Fibroblast of lung (primary cell): ENCODE measurements around the gene KIRREL3. TPM values are rescaled to one million over a fixed set of nuclear protein-coding genes. Genes with fewer than 3 reads are reported as not detected.

Source experiments
- DNase-seq, 2 donors: peaks; one replicate each; pipeline versions ENCODE4 v3.0.0 to v3.0.0-alpha.2; 2010; ENCODE audit warnings: low read depth in 2 of 2
- H2AFZ ChIP-seq: 2 replicates; pipeline ENCODE4 v1.5.1; 2012; ENCODE audit warnings: low read length, control low read depth, inconsistent platforms
- H3K27ac ChIP-seq: 2 replicates; pipeline ENCODE4 v1.5.1; 2011; ENCODE audit warnings: low read length, control low read depth; ENCODE audit not compliant: insufficient read depth
- H3K27me3 ChIP-seq: 2 replicates; pipeline ENCODE4 v1.5.1; 2011; ENCODE audit warnings: mild to moderate bottlenecking, low read length; ENCODE audit not compliant: control insufficient read depth, insufficient read depth
- H3K36me3 ChIP-seq: 2 replicates; pipeline ENCODE4 v1.5.1; 2011; ENCODE audit warnings: low read length; ENCODE audit not compliant: control insufficient read depth, insufficient read depth
- H3K4me1 ChIP-seq: 2 replicates; pipeline ENCODE4 v1.5.1; 2011; ENCODE audit warnings: low read length; ENCODE audit not compliant: control insufficient read depth, insufficient read depth; ENCODE audit errors: extremely low read depth
- H3K4me2 ChIP-seq: 2 replicates; pipeline ENCODE4 v1.5.1; 2011; ENCODE audit warnings: low read length, control low read depth; ENCODE audit not compliant: insufficient read depth; ENCODE audit errors: extremely low read depth
- H3K4me3 ChIP-seq, 4 experiments: fragments of 200-600 bp in 1 of 4; sonication (generic) in 1 of 4; replicated peaks in 1 of 4; 2 replicates each; pipeline ENCODE4 v1.5.1; 2011 to 2016; ENCODE audit warnings: low read length in 4 of 4, low read depth in 3 of 4, mild to moderate bottlenecking in 3 of 4, control low read depth in 2 of 4, inconsistent platforms in 1 of 4, mixed read lengths in 1 of 4; ENCODE audit not compliant: insufficient read depth in 1 of 4; ENCODE audit errors: control extremely low read depth in 1 of 4
- H3K79me2 ChIP-seq: 2 replicates; pipeline ENCODE4 v1.5.1; 2012; ENCODE audit warnings: mild to moderate bottlenecking, low read length, inconsistent platforms; ENCODE audit not compliant: control insufficient read depth, insufficient read depth
- H3K9ac ChIP-seq: 2 replicates; pipeline ENCODE4 v1.5.1; 2011; ENCODE audit warnings: mild to moderate bottlenecking, low read length, control low read depth; ENCODE audit not compliant: insufficient read depth
- H3K9me3 ChIP-seq: 2 replicates; pipeline ENCODE4 v1.5.1; 2012; ENCODE audit warnings: low read depth, low read length; ENCODE audit not compliant: control insufficient read depth, insufficient read depth
- H4K20me1 ChIP-seq: 2 replicates; pipeline ENCODE4 v1.5.1; 2011; ENCODE audit warnings: low read length; ENCODE audit not compliant: control insufficient read depth, insufficient read depth; ENCODE audit errors: extremely low read depth
- CTCF ChIP-seq, 2 donors: IDR thresholded peaks in 1 of 2; conservative IDR thresholded peaks in 1 of 2; 1 replicate in 1 of 2; 2 replicates in 1 of 2; pipeline ENCODE4 v1.5.1; 2011 to 2012; ENCODE audit warnings: low read length in 2 of 2, control low read depth in 1 of 2, inconsistent platforms in 1 of 2, low read depth in 1 of 2, mild to moderate bottlenecking in 1 of 2
- EZH2 ChIP-seq: IDR thresholded peaks from 2 replicates; pipeline ENCODE4 v1.5.1; 2012; ENCODE audit warnings: low read length, control low read depth, mild to moderate bottlenecking; ENCODE audit errors: missing control alignments
- polyA plus RNA-seq, 2 donors: library from polyadenylated mRNA; depleted of rRNA in 1 of 2; stranded (reverse) in 1 of 2; unstranded in 1 of 2; fragments of >200 nt; gene quantifications; 2 replicates each; pipeline ENCODE4 v1.2.1, GENCODE V29; 2011 to 2012; ENCODE audit warnings: missing spikeins in 1 of 2
- total RNA-seq: library from RNA; depleted of rRNA; stranded (reverse); fragments of >200 nt; gene quantifications from 2 replicates; pipeline ENCODE4 v1.2.1, GENCODE V29; 2014

Gene KIRREL3
- total and polyA plus RNA-seq, 2 donors (not counting 1 experiment from before 2014, with no cell fraction given), result 2.8 to 6.1 TPM

- H3K4me2 ChIP-seq, result no peak overlapping the region
- no peak overlapping the region for H2AFZ ChIP-seq
- H3K4me3 ChIP-seq, result no peak overlapping the region
- TF ChIP-seq EZH2 (no peak), CTCF (conservative IDR thresholded peaks at IDR 0.05 in 1 of 2, IDR thresholded peaks at IDR 0.05 in 1 of 2; ENCODE audit: low read depth in 1 of 2, low read length in 2 of 2) (no peak)
- H3K27me3 ChIP-seq, result peaks cover 11% of the 10 kb centered on the region
- no peaks in the 10 kb centered on the region for H4K20me1 ChIP-seq
- no peak overlapping the region for H3K9ac ChIP-seq
- no peak overlapping the region for H3K27ac ChIP-seq
- no peak for DNase-seq
- H3K9me3 ChIP-seq, result no peaks in the 10 kb centered on the region
- no peaks in the 10 kb centered on the region for H3K79me2 ChIP-seq
- H3K36me3 ChIP-seq, result no peaks in the 10 kb centered on the region
- no peaks in the 10 kb centered on the region for H3K4me1 ChIP-seq
These were observed 497.6 kb downstream of the KIRREL3 start for GRCh38 chr11:126502982-126503381.

GRCh38 chr11:126502159-126502558, 498.4 kb downstream of the KIRREL3 start:
- no peak for DNase-seq
- Histone ChIP-seq H2AFZ (no peak overlapping the region), H3K79me2 (no peaks in the 10 kb centered on the region), H3K9ac (no peak overlapping the region), H3K9me3 (no peaks in the 10 kb centered on the region), H3K36me3 (no peaks in the 10 kb centered on the region), H3K4me2 (no peak overlapping the region), H3K27me3 (peaks cover 11% of the 10 kb centered on the region), H3K4me3 (no peak overlapping the region), H3K27ac (no peak overlapping the region), H3K4me1 (no peaks in the 10 kb centered on the region), H4K20me1 (no peaks in the 10 kb centered on the region)
- TF ChIP-seq EZH2 (no peak), CTCF (conservative IDR thresholded peaks at IDR 0.05 in 1 of 2, IDR thresholded peaks at IDR 0.05 in 1 of 2; ENCODE audit: low read depth in 1 of 2, low read length in 2 of 2) (no peak)

- H3K36me3 ChIP-seq, result no peaks in the 10 kb centered on the region
- no peaks in the 10 kb centered on the region for H4K20me1 ChIP-seq
- no peaks in the 10 kb centered on the region for H3K9me3 ChIP-seq
- no peaks in the 10 kb centered on the region for H3K4me1 ChIP-seq
- no peak overlapping the region for H3K9ac ChIP-seq
- H3K4me2 ChIP-seq, result no peak overlapping the region
- no peak for DNase-seq
- H3K27me3 ChIP-seq, result peaks cover 11% of the 10 kb centered on the region
- no peak overlapping the region for H3K27ac ChIP-seq
- H2AFZ ChIP-seq, result no peak overlapping the region
- no peak overlapping the region for H3K4me3 ChIP-seq
- H3K79me2 ChIP-seq, result no peaks in the 10 kb centered on the region
- no peak for TF ChIP-seq EZH2
- TF ChIP-seq CTCF (conservative IDR thresholded peaks at IDR 0.05 in 1 of 2, IDR thresholded peaks at IDR 0.05 in 1 of 2; ENCODE audit: low read depth in 1 of 2, low read length in 2 of 2), result no peak
These were observed 498.9 kb downstream of the KIRREL3 start for GRCh38 chr11:126501641-126502040.
